Measurements from ENCODE around the gene NKAIN1. TPM values are rescaled to one million over a fixed set of nuclear protein-coding genes. Genes with fewer than 3 reads are reported as not detected.
A peak's percentile ranks its signal among the peaks of the same experiment; 100 is the strongest.
"Not testable (repeated sequence)": the region's sequence is repeated elsewhere in the genome, so short reads cannot be mapped to it uniquely, and the experiment has no call there.

Gene NKAIN1
- total RNA-seq, 1 donor from 2014 or later, result 3.5 TPM

GRCh38 chr1:31181515-31182343 is 58.0 kb downstream of the NKAIN1 start:
- peaks cover 8% of the 10 kb centered on the region for H3K4me1 Mint-ChIP-seq (ENCODE audit: low read depth)
- no peak overlapping the region for H3K27ac Mint-ChIP-seq (ENCODE audit: unreplicated experiment)
- no peaks in the 10 kb centered on the region for H3K27me3 Mint-ChIP-seq (ENCODE audit: low read depth)
- H3K9me3 Mint-ChIP-seq (ENCODE audit: low read depth), result no peaks in the 10 kb centered on the region
- TF ChIP-seq CTCF (IDR thresholded peaks at IDR 0.05), result peak; percentile 72
- no peak for DNase-seq (ENCODE audit: low spot score)
- peak overlapping the region; percentile 52 for H3K4me3 Mint-ChIP-seq (ENCODE audit: unreplicated experiment)
- no peaks in the 10 kb centered on the region for H3K36me3 Mint-ChIP-seq (ENCODE audit: low read depth)

- H3K4me1 Mint-ChIP-seq (ENCODE audit: low read depth), result peaks cover 8% of the 10 kb centered on the region
- H3K4me3 Mint-ChIP-seq (ENCODE audit: unreplicated experiment), result no peak overlapping the region
- no peak for DNase-seq (ENCODE audit: low spot score)
- H3K27ac Mint-ChIP-seq (ENCODE audit: unreplicated experiment), result no peak overlapping the region
- no peaks in the 10 kb centered on the region for H3K27me3 Mint-ChIP-seq (ENCODE audit: low read depth)
- H3K9me3 Mint-ChIP-seq (ENCODE audit: low read depth), result no peaks in the 10 kb centered on the region
- TF ChIP-seq CTCF (IDR thresholded peaks at IDR 0.05), result no peak
- H3K36me3 Mint-ChIP-seq (ENCODE audit: low read depth), result no peaks in the 10 kb centered on the region
Observed at GRCh38 chr1:31180338-31180737, 59.3 kb downstream of the NKAIN1 start.

GRCh38 chr1:31176291-31176690 is 63.4 kb downstream of the NKAIN1 start:
- DNase-seq (ENCODE audit: low spot score); H3K36me3 Mint-ChIP-seq (ENCODE audit: low read depth); H3K27me3 Mint-ChIP-seq (ENCODE audit: low read depth); H3K27ac Mint-ChIP-seq (ENCODE audit: unreplicated experiment); H3K9me3 Mint-ChIP-seq (ENCODE audit: low read depth); H3K4me3 Mint-ChIP-seq (ENCODE audit: unreplicated experiment); H3K4me1 Mint-ChIP-seq (ENCODE audit: low read depth): not testable (repeated sequence)

- no peak for DNase-seq (ENCODE audit: low spot score)
- Mint-ChIP-seq H3K27ac (ENCODE audit: unreplicated experiment) (peak overlapping the region; percentile 94), H3K9me3 (ENCODE audit: low read depth) (no peaks in the 10 kb centered on the region), H3K4me1 (ENCODE audit: low read depth) (peaks cover 10% of the 10 kb centered on the region), H3K36me3 (ENCODE audit: low read depth) (no peaks in the 10 kb centered on the region), H3K4me3 (ENCODE audit: unreplicated experiment) (no peak overlapping the region), H3K27me3 (ENCODE audit: low read depth) (no peaks in the 10 kb centered on the region)
- no peak for TF ChIP-seq CTCF (IDR thresholded peaks at IDR 0.05)
Observed at GRCh38 chr1:31170486-31170735, 69.3 kb downstream of the NKAIN1 start.

- no peaks in the 10 kb centered on the region for H3K36me3 Mint-ChIP-seq (ENCODE audit: low read depth)
- H3K4me3 Mint-ChIP-seq (ENCODE audit: unreplicated experiment), result no peak overlapping the region
- H3K27me3 Mint-ChIP-seq (ENCODE audit: low read depth), result no peaks in the 10 kb centered on the region
- TF ChIP-seq CTCF (IDR thresholded peaks at IDR 0.05), result no peak
- H3K9me3 Mint-ChIP-seq (ENCODE audit: low read depth), result no peaks in the 10 kb centered on the region
- H3K4me1 Mint-ChIP-seq (ENCODE audit: low read depth), result peaks cover 15% of the 10 kb centered on the region
- H3K27ac Mint-ChIP-seq (ENCODE audit: unreplicated experiment), result no peak overlapping the region
- DNase-seq (ENCODE audit: low spot score), result no peak
Observed at GRCh38 chr1:31166462-31166861, 73.2 kb downstream of the NKAIN1 start.

GRCh38 chr1:31164291-31164690 is 75.4 kb downstream of the NKAIN1 start:
- Mint-ChIP-seq H3K27ac (ENCODE audit: unreplicated experiment) (no peak overlapping the region), H3K4me1 (ENCODE audit: low read depth) (peaks cover 4% of the 10 kb centered on the region), H3K9me3 (ENCODE audit: low read depth) (no peaks in the 10 kb centered on the region), H3K4me3 (ENCODE audit: unreplicated experiment) (no peak overlapping the region), H3K27me3 (ENCODE audit: low read depth) (no peaks in the 10 kb centered on the region), H3K36me3 (ENCODE audit: low read depth) (no peaks in the 10 kb centered on the region)
- DNase-seq (ENCODE audit: low spot score), result no peak
- TF ChIP-seq CTCF (IDR thresholded peaks at IDR 0.05), result no peak
